ENCODE measurements around the gene NUB1.
A peak's percentile ranks its signal among the peaks of the same experiment; 100 is the strongest.

The NUB1 gene

DNA sequence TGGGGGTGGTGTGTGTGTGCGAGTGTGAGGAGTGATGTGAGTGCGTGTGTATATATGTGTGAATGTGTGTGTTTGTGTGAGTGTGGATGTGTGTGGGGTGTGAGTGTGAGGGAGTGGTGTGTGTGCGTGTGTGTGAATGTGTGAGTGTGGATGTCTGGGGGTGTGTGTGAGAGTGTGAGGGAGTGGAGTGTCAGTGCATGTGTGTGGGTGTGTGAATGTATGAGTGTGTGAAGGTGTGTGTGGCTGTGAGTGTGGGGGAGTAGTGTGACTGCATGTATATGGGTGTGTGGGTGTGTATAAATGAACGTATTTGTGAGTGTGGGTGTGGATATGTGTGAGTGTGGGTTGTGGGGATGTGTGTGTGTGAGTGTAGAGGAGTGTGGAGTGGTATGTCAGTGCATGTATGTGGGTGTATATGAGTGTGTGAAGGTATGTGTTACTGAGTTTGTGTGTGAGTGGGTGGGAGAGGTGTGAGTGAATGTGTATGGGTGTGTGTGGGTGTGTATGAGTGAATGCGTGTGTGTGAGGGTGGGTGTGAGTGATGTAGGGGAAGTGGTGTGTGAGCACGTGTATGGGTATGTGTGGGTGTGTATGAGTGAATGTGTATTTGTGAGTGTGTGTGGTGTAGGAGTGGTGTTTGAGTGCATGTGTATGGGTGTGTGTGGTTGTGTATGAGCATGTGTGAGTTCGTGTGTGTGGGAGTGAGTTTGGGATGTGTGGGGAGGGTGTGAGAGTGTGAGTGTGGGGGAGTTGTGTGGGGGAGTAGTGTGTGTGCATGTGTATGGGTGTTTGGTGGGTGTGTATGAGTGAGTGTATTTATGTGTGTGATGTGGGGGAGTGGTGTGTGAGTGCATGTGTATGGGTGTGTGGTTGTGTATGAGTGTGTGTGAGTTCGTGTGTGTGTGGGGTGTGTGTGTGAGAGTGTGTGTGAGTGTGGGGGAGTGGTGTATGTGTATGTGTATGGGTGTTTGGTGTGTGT, 28.5 kb upstream of the NUB1 start:
- DNase-seq (ENCODE audit: low read depth in 3 of 3) = no peak

DNA sequence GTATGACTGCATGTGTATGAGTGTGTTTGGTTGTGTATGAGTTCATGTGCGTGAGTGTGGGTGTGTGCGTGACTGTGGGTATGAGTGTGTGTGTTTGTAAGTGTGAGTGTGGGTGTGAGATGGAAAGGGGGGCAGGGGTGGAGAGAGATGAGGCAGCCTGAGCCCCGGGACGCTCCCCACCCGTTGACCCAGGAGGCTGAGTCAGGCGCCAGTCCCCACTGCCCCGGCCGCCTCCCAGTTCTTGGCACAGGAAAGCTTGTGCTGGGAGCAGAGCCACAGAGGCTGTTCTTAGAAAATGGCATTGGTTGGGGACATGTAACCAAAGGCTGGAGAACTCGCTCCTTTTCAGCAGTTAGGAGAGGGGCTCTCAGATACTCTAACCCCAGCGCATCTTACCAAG, 27.8 kb upstream of the NUB1 start:
- no peak for DNase-seq (ENCODE audit: low read depth in 3 of 3)

DNA sequence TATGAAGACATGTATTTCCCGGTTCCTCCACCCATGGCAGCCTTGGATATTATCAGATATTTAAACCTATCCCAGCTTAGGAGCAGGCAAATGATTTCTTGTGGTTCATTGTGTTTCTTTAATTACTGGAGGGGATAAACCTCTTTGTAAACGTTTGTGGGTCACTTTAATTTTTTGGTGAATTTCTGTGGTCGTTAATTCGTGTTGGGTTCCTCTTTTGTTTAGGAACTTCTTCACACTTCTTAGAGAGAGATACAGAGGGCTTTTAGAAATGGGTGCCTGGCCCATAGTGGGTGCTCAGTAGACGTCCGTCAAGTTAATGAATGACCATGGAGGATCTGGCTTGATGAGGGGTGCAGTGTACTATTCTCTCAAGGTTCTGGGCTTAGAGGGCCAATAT, 27.2 kb upstream of the NUB1 start:
- no peak for DNase-seq (ENCODE audit: low read depth in 3 of 3)

DNA sequence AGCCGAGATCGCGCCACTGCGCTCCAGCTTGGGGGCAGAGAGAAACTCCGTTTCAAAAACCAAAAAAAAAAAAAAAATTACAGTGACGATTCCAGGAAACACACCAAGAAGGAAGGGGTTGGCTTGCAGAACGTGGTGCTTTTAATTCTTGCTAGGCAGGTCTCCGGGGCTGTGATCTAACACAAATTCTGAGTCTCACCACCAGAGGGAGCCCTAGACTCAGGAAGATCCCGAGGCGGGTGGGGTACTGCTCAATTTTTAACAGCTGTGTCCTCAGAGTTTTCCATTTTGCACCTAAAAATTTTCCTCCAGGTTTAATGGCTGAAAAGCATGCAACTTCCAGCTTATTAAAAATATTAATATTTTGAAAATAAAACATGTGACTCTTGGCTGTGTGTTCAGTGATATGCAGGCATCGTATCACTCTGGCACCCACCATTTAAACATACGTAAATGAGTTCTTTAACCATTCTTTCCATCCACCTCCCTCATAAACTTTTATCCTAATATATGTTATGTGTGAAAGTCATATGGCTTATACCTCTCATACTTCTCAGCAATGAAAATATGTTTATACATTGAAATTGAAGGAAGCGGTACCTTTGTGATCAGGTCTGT, 26.5 kb upstream of the NUB1 start:
- DNase-seq (ENCODE audit: low read depth in 3 of 3) = peak; percentile 37 to 72 (median 60)

DNA sequence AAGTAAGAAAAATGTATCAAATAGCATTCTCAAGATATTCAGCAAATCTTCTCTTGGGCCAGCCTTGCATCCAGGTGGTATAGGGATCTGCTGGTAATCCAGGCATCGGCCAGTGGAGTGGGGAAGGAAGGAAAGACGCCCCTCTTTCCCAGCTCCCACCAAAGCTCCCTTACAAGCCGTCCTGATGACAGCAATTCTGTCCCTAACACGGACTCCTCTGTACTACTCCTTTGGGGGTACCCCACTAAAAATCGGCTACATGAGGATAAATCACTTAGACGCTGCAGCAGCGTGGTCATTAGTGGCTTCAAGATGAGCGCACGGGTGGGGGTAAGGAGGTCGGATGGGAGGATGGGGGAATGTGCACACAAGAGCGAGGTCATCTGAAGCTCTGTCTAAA, 24.7 kb upstream of the NUB1 start:
- no peak for DNase-seq (ENCODE audit: low read depth in 3 of 3)

DNA sequence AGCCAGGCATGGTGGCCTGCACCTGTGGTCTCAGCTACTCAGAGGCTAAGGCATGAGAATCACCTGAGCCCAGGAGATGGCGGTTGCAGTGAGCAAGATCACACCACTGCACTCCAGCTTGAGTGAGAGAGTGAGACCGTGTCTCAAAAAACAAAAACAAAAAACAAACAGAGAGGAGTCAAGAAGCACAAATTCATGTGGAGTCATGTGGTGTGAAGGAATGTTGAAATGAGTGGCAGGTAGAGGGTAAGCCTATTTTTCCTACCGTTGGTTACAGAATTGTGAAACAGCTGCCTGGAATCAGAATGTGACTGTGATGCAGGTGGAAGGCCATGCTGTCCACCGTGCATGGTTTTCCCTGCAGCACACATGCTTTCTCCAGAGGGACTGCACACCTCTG, 23.7 kb upstream of the NUB1 start:
- DNase-seq (ENCODE audit: low read depth in 3 of 3) = no peak

DNA sequence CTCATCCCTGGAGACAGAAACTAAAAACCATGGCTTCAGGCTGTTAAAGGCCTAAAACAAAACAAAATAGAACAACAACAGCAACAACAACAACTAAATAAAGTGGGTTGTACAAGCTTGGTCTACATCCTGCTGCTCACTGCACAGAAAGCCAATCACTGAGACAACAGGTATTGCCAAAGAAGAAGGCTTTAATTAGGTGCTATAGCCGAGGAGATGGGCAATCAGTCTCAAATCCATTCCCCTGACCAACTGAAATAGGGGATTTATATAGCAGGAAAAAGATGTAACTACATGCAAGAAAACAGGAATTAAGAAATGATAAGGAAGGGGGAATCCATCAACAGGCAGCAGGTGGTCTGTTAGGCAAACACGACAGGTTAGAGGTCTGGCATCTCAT, 22.4 kb upstream of the NUB1 start:
- no peak for DNase-seq (ENCODE audit: low read depth in 3 of 3)

DNA sequence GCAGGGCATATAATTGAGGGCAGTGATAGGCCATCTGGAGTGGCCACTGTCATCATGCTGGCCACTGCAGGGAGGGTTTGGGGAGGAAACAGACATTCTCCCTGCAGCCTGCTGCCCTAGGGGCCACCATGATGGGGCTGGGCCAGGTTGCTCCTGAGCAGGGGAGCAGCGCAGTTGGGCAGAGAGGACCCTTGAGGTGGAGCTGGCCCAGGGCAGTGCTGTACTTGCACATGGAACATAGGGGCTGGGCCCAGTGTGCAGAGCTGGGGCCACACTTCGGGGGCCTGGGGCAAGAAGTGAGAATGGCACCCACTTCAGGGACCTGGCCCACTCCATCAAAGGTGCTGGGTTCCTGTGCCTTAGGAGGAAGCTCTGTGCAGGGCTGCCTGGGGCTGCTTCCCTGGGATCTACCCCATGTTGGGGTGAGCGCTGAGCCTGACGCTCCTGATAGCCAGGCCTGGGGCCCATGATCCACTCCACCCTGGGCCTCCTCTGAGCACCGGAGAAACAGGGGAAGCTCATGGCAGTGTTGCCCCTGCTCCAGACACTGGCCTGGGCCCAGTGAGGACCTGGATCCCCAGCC, 21.3 kb upstream of the NUB1 start:
- no peak for DNase-seq (ENCODE audit: low read depth in 3 of 3)

DNA sequence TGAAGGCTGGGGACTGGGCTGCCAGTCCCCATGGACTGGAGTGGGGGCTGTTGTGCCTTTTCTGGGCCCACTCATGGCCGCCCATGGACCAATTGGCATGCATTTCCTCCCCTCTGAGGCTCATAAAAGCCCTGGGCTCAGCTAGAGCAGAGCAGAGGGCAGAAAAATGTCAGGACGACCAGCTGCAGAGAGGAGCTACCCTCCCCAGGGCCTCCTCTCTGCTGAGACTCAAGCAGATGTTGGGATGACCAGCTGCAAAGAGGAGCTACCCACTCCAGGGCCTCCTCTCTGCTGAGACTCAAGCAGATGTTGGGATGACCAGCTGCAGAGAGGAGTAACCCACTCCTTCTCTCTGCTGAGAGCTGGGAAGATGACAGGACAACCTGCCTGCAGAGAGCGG, 20.3 kb upstream of the NUB1 start:
- DNase-seq (ENCODE audit: low read depth in 3 of 3) = no peak

DNA sequence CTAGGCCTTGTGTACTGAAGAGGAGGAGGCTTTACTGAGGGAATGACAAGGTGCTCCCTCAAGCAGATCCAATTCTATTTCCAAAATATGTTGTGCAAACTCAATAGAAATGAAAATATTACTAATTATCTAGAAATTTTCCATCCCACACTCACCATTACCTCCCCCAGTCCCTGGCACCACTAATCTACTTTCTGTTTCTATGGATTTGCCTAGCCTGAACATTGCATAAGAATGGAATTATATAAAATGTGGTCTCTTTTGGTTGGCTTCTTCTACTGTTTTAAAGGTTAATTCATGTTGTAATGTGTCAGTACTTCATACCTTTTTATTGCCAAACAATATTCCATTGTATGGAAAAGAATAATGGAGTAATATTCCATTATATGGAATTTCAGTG, 18.7 kb upstream of the NUB1 start:
- DNase-seq (ENCODE audit: low read depth in 3 of 3) = no peak

DNA sequence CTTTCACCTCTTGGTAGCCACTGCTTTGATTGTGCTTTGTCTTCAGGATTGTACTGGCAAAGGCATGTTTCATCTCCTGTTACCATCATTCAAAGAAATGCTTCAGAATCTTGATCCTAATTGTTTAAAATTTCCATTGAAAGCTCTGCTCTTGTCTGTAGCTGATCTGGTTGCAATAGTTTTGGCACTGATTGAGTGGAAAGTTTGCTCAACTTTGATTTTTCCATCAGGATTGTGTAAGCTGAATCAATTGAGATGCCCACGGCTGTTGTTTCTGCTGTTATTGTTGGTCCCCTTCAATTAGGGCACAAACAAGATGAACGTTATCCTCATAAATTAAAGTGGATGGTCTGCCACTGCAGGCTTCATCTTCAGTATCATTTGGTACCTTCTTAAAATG, 14.6 kb upstream of the NUB1 start:
- DNase-seq (ENCODE audit: low read depth in 3 of 3) = no peak

DNA sequence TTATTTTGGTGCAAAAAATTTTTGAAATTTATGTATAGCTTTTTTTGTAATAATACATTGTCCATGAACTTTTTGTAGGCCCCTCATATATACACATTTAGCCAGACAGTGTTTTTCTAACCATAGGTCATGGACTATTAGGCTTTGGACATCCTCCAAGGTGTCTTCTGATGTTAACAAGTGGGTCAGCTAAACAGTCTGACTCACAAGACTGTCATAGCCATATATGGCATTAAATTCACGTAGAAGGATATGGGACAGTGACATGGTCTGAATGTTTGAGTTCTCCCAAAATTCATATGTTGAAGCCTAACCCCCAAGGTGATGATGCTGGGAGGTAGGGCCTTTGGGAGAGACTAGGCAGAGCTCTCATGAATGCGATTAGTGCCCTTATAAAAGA, 14.0 kb upstream of the NUB1 start:
- DNase-seq (ENCODE audit: low read depth in 3 of 3) = no peak

DNA sequence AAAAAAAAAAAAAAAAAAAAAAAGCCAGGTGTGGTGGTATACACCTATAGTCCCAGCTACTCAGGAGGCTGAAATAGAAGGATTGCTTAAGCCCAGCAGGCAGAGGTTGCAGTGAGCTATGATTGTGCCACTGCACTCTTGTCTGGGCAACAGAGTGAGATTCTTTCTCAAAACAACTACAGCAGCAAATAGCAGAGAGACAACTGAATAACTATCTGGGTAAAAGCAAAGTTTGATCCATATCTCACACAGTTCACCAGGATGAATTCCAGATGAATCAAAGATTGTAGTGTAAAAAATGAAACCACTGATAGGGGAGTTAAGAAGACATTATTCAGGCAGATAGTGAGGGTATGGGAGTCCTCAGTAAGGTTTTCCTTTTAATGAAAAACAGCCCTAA, 11.4 kb upstream of the NUB1 start:
- DNase-seq (ENCODE audit: low read depth in 3 of 3) = no peak

DNA sequence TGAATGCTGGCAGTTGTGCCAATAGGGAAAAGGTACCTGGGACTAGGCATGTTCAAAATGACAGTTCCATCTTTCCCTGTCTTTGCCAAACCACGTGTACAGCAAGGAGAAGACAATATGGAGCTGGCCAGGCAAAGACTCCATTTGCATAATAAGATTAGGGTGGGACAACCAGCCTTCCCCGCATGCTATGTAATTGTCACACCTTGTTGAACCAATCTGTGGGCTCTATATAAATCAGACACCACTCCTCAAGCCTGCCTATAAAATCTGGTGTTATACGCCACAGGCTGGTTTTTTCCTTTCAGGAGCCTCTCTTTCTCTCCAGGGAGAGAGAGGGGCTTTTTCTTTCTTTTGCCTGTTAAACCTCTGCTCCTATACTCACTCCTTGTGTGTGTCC, 11.0 kb upstream of the NUB1 start:
- no peak for DNase-seq (ENCODE audit: low read depth in 3 of 3)

DNA sequence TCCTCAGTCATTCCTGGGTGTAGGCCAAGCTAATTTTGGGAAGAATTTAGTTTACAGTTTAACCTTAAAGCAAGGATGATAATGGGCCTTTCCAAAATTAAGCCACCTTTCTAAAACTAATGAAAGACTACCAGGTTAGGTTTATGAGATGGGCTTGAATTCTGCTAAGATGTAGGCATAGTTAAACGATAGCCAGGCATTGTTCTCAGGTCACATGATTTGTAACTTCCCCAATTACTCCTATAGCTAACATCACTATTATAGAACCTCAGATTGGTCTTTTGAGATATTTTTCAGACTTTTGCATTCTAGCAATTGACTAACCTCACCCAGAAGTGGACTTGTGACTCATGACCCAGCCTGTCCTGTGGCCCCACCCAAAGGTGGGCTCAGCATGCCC, 7.0 kb upstream of the NUB1 start:
- DNase-seq (ENCODE audit: low read depth in 3 of 3) = no peak

DNA sequence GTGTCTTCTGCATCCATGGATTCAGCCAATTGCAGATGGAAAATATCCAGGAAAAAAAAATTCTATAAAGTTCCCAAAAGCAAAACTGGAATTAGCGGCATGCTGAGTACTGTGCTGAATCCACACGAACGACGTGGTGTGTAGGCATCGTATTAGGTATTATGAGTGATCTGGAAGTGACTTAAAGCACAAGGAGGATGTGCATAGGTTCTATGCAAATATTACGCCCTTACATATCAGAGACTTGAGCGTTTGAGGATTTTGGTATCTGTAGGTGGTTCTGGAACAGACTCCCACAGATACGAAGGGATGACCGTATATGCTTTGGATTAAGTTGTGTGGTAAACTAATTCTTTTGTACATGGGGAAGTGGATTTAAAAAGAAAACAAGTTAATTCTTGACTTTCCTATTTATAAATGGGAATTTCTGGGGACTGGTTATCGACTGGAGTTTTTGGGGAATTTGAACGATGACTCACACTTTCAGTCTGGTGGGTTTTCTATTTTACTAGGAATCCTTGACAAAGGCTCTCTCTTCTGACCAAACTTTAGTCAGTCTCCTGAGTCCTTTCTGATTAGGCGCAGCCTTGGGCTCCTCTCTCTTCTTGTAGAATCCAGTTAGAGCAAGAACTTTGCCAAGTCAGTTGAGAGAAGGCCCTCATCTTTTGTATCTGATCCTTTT, 5.4 kb upstream of the NUB1 start:
- DNase-seq (ENCODE audit: low read depth in 3 of 3) = no peak

DNA sequence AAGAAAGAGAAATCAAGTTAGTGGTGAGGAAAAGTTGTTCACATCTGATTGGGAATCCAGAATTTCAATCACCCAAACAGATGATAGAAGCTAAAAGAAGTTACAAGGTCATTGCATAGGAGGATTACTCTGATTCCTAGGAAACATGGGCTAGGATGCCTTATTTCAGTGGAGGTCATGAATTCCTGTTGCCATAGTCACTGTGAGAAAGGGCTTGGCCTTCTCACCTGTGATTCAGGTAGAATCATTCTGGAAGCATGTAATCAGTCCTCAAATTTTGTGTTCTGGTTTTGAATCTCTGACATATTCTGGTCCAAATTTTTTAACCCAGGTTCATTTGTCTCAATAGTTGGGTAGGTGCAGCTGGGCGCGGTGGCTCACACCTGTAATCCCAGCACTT, 4.3 kb upstream of the NUB1 start:
- DNase-seq (ENCODE audit: low read depth in 3 of 3) = no peak

DNA sequence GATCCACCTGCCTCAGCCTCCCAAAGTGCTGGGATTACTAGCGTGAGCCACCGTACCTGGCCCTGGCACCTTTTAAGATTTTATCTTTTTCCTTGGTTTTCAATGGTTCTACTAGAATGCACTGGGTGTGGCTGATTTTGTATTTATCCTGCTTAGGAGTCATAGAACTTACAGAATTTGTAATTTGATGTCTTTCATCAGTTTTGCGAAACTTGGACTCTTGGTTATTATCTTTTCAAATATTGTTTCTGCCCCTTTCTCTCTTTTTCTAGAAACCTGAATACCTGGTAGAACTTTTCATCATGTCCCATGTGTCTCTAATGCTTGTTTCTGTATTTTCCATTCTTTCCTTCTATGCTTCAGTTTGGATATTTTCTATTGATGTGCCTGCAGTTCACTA, 2.8 kb upstream of the NUB1 start:
- no peak for DNase-seq (ENCODE audit: low read depth in 3 of 3)

DNA sequence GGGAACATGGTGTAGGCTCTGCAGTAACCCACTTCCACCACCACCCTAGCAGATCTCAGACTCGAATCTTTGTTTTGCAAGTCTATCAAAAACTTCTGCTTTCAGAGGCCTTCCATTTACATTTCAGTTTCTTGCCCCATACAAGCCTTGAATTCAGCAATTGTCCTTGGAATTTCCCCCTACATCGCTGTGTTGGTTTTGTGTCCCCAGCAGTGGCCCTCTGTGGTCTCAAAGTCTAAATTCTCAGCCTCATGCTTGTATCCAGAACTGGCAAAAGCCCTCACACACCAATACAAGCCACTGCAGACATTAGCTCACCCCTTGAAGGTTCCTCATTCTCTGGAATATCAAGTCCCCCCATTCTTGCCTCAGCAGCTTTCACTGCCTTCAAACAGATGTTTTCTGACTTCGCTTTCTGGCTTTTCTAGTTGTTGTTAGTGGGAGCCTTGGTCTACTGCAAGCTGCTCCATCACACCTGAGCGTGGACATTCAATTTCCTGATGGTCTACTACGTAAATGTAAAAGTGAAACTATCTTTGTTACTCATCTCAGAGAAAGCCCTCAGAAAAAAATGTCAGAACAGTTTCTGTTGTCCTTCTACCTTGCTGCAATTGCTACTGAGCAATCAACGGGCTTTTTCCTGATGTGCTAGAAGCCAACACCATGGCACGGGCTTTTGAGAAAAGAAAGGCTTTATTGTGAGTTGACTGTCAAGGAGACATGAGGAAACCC, 1.8 kb upstream of the NUB1 start:
- no peak for DNase-seq (ENCODE audit: low read depth in 3 of 3)

DNA sequence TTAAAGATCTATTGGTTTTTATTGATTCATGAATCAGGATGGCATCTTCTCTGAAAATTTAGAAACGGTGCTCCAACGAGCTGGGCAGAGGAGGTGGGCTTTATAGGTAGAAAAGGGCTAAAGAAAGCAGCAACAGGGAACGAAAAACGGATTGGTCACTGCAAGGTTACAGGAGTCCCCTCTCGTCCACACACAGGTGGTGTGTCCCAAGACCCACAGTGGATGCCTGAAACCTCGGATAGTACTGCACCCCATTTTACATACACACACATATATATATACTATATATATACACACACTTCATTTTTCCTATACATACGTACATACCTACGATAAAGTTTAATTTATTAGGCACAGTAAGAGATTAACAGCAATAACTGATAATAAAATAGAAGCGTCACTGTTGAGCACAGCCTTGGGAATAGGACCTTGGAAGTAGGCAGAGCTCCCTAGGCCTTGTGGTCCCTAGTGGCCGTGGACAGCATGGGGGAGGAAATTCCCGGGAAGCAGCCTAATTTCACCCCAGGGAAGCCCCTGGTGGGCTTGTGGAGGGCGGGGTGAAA, 737 bp upstream of the NUB1 start:
- DNase-seq (ENCODE audit: low read depth in 3 of 3) = no peak

DNA sequence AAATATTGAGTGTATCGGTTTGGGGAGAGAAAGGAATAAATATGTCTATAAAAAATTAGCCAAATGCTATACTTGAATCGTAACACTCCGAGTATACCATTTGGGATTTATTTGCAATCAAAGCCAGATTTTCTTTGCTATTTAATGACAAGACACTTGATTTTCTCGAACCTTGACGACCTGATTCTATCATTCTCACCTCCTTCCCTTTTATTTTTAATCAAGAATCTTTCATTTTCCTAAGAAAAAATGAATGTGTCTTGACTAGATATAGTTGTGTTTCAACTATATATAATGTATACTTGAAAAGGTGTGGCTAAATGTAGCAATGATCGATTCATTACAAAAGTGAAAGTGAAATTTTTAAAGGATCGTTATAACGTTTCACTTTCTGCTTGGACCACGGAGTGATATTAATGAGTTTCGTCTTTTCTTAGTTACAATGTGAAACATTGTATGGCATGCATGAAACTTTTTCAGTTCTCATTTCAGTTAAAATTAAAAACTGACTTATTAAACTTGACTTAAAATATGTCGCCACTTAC, 562 bp downstream of the NUB1 start:
- DNase-seq (ENCODE audit: low read depth in 3 of 3) = no peak

Measured in stimulated activated CD4-positive, alpha-beta T cell treated with anti-CD3 and anti-CD28 coated beads, TNF-alpha, amount 100 ng/mL, for 48 hours (primary cell).